ENCODE results near the gene TIE1. TPM values are rescaled to one million over a fixed set of nuclear protein-coding genes. Genes with fewer than 3 reads are reported as not detected.

Gene TIE1
- 0.66 TPM in 1 of 2 replicates, not detected in the other for total RNA-seq (2014; rRNA removed; shearing (Covaris generic))
- total RNA-seq (2022) = 0.15 TPM in 1 of 2 replicates, not detected in the other
- Bru-seq, nascent RNA = not detected
- BruChase-seq, experiment 1, labeled RNA remaining after a 6-hour chase = not detected
- BruChase-seq, experiment 2, labeled RNA remaining after a 2-hour chase = not detected
- long read RNA-seq = 0 reads

DNA sequence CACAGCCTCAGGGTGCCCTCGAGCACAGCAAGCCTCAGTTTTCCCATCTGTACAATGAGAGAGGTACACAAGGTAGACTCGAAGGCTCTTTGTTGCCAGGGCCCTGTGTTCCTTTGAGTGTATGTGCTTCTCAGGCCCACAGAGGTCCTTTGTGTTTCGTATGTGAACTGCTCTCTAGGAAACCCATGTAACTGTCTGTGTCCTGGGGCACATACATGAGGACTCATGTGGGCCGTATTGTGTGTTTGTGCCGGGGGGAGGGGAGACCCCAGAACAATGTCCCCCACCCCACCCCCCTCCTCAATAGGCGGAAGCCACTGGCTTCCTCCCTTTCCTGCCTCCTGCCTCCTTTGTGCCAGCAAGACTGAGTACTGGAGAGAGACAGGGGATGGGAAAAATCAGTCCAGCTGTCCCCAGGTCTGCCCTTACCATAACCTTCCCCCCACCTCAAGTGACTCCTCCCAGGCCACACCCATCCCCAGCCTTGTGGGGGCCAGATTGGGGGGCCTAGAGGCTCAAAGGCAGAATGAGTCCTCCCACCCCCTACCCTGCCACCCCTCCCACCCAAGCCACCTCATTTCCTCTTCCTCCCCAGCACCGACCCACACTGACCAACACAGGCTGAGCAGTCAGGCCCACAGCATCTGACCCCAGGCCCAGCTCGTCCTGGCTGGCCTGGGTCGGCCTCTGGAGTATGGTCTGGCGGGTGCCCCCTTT is at the start of gene TIE1:
Gene TIE1, plus strand, starts transcription at position 605 of the 717 bp plus-strand sequence. Its CDS starts 90 bp downstream, at position 695.
- H3K79me2 ChIP-seq (ENCODE audit: insufficient read depth, low read depth, low read length) = no peaks in the 10 kb centered on the region
- no peaks in the 10 kb centered on the region for H3K36me3 ChIP-seq (ENCODE audit: insufficient read depth, low read length)
- H3K9me2 ChIP-seq (ENCODE audit: insufficient read depth, low read length) = no peaks in the 10 kb centered on the region
- CTCF ChIA-PET (ENCODE audit: unreplicated experiment) = no interaction called here
- no peak within 1 kb of the TSS for H3K4me3 ChIP-seq (ENCODE audit: low read depth, low read length, poor library complexity, severe bottlenecking)
- no peak for DNase-seq (ENCODE audit: low spot score)
- H2AFZ ChIP-seq (ENCODE audit: low read length) = no peak within 1 kb of the TSS
- POLR2A ChIA-PET = no interaction called here
- no TSS peak for BruUV-seq (replicated peaks)
- peaks cover 8% of the 10 kb centered on the region for H3K4me1 ChIP-seq (ENCODE audit: insufficient read depth, low read length, poor library complexity, severe bottlenecking)
- no peaks in the 10 kb centered on the region for H4K20me1 ChIP-seq (ENCODE audit: insufficient read depth, low read length)
- no peaks in the 10 kb centered on the region for H3K9me3 ChIP-seq (ENCODE audit: low read length)
- no peak for TF ChIP-seq EZH2phosphoT487 (IDR thresholded peaks at IDR 0.05; ENCODE audit: borderline replicate concordance, low read depth, low read length)
- TF ChIP-seq, protein P1, sequence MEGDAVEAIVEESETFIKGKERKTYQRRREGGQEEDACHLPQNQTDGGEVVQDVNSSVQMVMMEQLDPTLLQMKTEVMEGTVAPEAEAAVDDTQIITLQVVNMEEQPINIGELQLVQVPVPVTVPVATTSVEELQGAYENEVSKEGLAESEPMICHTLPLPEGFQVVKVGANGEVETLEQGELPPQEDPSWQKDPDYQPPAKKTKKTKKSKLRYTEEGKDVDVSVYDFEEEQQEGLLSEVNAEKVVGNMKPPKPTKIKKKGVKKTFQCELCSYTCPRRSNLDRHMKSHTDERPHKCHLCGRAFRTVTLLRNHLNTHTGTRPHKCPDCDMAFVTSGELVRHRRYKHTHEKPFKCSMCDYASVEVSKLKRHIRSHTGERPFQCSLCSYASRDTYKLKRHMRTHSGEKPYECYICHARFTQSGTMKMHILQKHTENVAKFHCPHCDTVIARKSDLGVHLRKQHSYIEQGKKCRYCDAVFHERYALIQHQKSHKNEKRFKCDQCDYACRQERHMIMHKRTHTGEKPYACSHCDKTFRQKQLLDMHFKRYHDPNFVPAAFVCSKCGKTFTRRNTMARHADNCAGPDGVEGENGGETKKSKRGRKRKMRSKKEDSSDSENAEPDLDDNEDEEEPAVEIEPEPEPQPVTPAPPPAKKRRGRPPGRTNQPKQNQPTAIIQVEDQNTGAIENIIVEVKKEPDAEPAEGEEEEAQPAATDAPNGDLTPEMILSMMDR (conservative IDR thresholded peaks at IDR 0.05; ENCODE audit: low read length) = no peak
- no peak within 1 kb of the TSS for H3K4me2 ChIP-seq (ENCODE audit: low read length)
- intact Hi-C loops (cut with micrococcal nuclease; ENCODE audit: unreplicated experiment) = no loop called here
- no peak within 1 kb of the TSS for H3K27ac ChIP-seq (ENCODE audit: low read depth, low read length, poor library complexity, severe bottlenecking)

DNA sequence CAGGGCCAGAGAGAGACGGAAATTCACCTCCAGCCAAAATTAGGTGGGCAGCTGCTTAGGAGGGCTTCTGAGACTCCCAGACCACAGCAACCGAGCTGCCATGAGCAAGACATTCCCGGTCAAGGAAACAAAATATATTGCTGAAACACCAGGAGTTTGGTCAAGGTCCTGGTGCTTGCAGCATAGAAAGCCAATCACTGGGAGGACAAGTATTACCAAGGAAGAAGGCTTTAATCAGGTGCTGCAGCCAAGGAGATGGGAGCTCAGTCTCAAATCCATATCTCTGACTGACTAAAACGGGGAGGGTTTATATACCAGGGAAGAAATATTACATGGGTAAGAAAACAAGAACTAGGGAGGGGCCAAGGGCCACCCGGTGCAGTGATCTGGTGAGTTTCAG is 49.8 kb upstream of the TIE1 start:
- no peak overlapping the region for H2AFZ ChIP-seq (ENCODE audit: low read length)
- no peaks in the 10 kb centered on the region for H4K20me1 ChIP-seq (ENCODE audit: insufficient read depth, low read length)
- H3K9me2 ChIP-seq (ENCODE audit: insufficient read depth, low read length) = no peaks in the 10 kb centered on the region
- H3K79me2 ChIP-seq (ENCODE audit: insufficient read depth, low read depth, low read length) = no peaks in the 10 kb centered on the region
- CTCF ChIA-PET (ENCODE audit: unreplicated experiment) = no interaction called here
- TF ChIP-seq, protein P1 (conservative IDR thresholded peaks at IDR 0.05; ENCODE audit: low read length) = no peak
- TF ChIP-seq EZH2phosphoT487 (IDR thresholded peaks at IDR 0.05; ENCODE audit: borderline replicate concordance, low read depth, low read length) = no peak
- H3K9me3 ChIP-seq (ENCODE audit: low read length) = peaks cover 13% of the 10 kb centered on the region
- no peaks in the 10 kb centered on the region for H3K4me1 ChIP-seq (ENCODE audit: insufficient read depth, low read length, poor library complexity, severe bottlenecking)
- BruUV-seq (replicated peaks) = no TSS peak
- POLR2A ChIA-PET = no interaction called here
- no peak overlapping the region for H3K27ac ChIP-seq (ENCODE audit: low read depth, low read length, poor library complexity, severe bottlenecking)
- DNase-seq (ENCODE audit: low spot score) = no peak
- H3K36me3 ChIP-seq (ENCODE audit: insufficient read depth, low read length) = no peaks in the 10 kb centered on the region
- H3K4me3 ChIP-seq (ENCODE audit: low read depth, low read length, poor library complexity, severe bottlenecking) = no peak overlapping the region
- H3K4me2 ChIP-seq (ENCODE audit: low read length) = no peak overlapping the region
- intact Hi-C loops (cut with micrococcal nuclease; ENCODE audit: unreplicated experiment) = no loop called here

DNA sequence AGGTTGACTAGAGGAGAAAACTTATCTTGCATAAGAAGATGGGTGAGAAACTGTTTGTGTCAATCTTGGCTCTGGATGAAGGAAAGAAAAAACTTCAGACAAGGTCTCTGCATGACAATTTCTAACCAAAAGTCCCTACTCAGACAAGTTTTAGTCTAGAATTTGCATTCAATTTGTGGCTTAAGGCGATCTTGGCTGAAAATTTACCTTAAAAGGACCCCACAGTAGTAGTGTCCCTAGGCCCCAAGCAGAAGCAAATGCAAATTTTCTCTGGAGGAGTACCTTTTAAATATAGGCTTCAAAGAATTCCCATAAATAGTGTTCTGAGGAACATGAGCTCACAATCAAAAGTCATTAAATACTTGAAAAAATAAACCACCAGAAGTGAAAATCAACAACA is 48.6 kb upstream of the TIE1 start:
- Histone ChIP-seq H3K4me2 (ENCODE audit: low read length) (no peak overlapping the region), H3K9me2 (ENCODE audit: insufficient read depth, low read length) (no peaks in the 10 kb centered on the region), H3K4me1 (ENCODE audit: insufficient read depth, low read length, poor library complexity, severe bottlenecking) (no peaks in the 10 kb centered on the region), H2AFZ (ENCODE audit: low read length) (no peak overlapping the region), H3K79me2 (ENCODE audit: insufficient read depth, low read depth, low read length) (no peaks in the 10 kb centered on the region), H3K27ac (ENCODE audit: low read depth, low read length, poor library complexity, severe bottlenecking) (no peak overlapping the region), H4K20me1 (ENCODE audit: insufficient read depth, low read length) (no peaks in the 10 kb centered on the region), H3K4me3 (ENCODE audit: low read depth, low read length, poor library complexity, severe bottlenecking) (no peak overlapping the region), H3K9me3 (ENCODE audit: low read length) (peaks cover 3% of the 10 kb centered on the region), H3K36me3 (ENCODE audit: insufficient read depth, low read length) (no peaks in the 10 kb centered on the region)
- ChIA-PET POLR2A (interaction anchor here (0.6 to 0.7 kb wide), 2 partner anchors 29 to 47 kb away, joined by 3 to 4 read pairs; no protein-coding TSS in a partner anchor), CTCF (ENCODE audit: unreplicated experiment) (no interaction called here)
- no TSS peak for BruUV-seq (replicated peaks)
- DNase-seq (ENCODE audit: low spot score) = no peak
- TF ChIP-seq EZH2phosphoT487 (IDR thresholded peaks at IDR 0.05; ENCODE audit: borderline replicate concordance, low read depth, low read length) = no peak
- TF ChIP-seq, protein P1 (conservative IDR thresholded peaks at IDR 0.05; ENCODE audit: low read length) = no peak
- intact Hi-C loops (cut with micrococcal nuclease; ENCODE audit: unreplicated experiment) = no loop called here
